Uterus (tissue), 4 donors: Measurements from ENCODE around the gene P4HTM. TPM values are rescaled to one million over a fixed set of nuclear protein-coding genes. Genes with fewer than 3 reads are reported as not detected.

Experiments
- DNase-seq, 2 donors: peaks; one replicate each; pipeline ENCODE4 v3.0.0-alpha.2; 2019 to 2020
- H3K27ac ChIP-seq, 2 donors: fragments of 200-600 bp; sonication (generic); 1 replicate in 1 of 2; 2 replicates in 1 of 2; pipeline ENCODE4 v1.5.1; 2016 to 2018
- H3K27me3 ChIP-seq, 2 donors: fragments of 200-600 bp; sonication (generic); one replicate each; pipeline ENCODE4 v1.5.1; 2018 to 2019; ENCODE audit warnings: control low read depth in 1 of 2
- H3K36me3 ChIP-seq, 2 donors: fragments of 200-600 bp; sonication (generic); one replicate each; pipeline ENCODE4 v1.5.1; 2019; ENCODE audit warnings: control low read depth in 1 of 2
- H3K4me1 ChIP-seq, 2 donors: fragments of 200-600 bp; sonication (generic); one replicate each; pipeline ENCODE4 v1.5.1; 2018 to 2019; ENCODE audit warnings: control low read depth in 1 of 2
- H3K4me3 ChIP-seq, 2 donors: fragments of 200-600 bp; sonication (generic); 1 replicate in 1 of 2; 2 replicates in 1 of 2; pipeline ENCODE4 v1.5.1; 2018 to 2019; ENCODE audit warnings: mild to moderate bottlenecking in 1 of 2
- H3K9me3 ChIP-seq, 2 donors: fragments of 200-600 bp; sonication (generic); one replicate each; pipeline ENCODE4 v1.5.1; 2019; ENCODE audit warnings: control low read depth in 1 of 2
- POLR2A ChIP-seq, 2 donors: fragments of 450-650 bp; IDR thresholded peaks; one replicate each; pipeline ENCODE4 v1.6.1; 2016; ENCODE audit warnings: antibody characterized with exemption in 2 of 2, mild to moderate bottlenecking in 1 of 2, moderate library complexity in 1 of 2
- intact Hi-C: fragments of 100-400 bp; cut with DNase I; formaldehyde crosslinking; loops from one replicate; pipeline ENCODE4 v1.15.1; 2023; ENCODE audit warnings: low total_unique reads
- total RNA-seq, 4 donors: library from RNA; depleted of rRNA in 3 of 4; stranded (reverse); fragments of >200 nt in 3 of 4; gene quantifications; one replicate each; pipeline versions ENCODE4 v1.1.0 to v1.2.4, GENCODE V29; 2014 to 2023
- TF ChIP-seq, protein P1 (sequence below), 4 experiments: fragments of 200-600 bp in 2 of 4; fragments of 450-650 bp in 2 of 4; sonication (generic) in 2 of 4; IDR thresholded peaks; one replicate each; pipeline ENCODE4 v1.5.1; 2016 to 2019; ENCODE audit warnings: antibody characterized with exemption in 4 of 4, mild to moderate bottlenecking in 2 of 4, moderate library complexity in 1 of 4
- donor health status: DM: yes; HTN: yes; CAD: no.

Gene P4HTM
- total RNA-seq, 4 donors from 2014 or later = 35.0 to 81.5 (median 51.1) TPM

DNA sequence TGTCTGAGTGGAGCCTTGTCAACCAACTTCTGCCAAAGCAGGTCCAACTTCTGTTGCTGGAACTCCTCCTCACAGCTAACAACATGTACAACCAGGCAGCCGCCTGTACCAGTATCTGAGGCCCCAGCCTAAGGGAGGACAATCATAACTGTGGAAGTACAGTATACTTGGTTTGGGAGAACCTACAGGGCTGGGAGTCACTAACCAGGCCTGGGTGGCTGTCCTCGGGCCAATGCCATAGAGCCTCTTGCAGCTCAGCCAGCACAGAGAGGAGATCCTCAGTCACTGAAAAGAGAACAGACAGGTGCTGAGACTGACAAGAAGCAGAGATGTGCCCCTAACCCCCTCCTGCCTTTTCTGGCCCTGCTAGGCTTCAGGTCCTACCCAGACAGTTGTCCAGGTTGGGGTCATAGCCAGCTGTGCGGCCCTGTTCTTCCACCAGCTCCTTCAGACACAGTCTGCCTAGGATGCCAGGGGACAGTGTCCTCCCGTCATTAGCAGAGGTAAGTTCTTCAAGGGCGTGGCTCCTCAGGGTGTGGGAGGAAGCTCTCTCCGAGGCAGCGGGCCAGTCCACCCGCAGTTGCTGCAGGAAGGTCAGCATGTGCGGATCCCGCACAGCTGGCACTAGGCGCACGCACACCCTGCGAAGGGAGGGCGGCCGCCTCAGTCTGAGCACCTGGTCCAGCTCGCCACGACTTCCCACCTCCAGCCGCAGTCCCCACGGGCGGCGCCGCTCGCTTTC is 27.4 kb downstream of the P4HTM start:
- Histone ChIP-seq H3K27me3 (no peaks in the 10 kb centered on the region), H3K4me1 (peaks cover 0 to 14% of the 10 kb centered on the region in 2 donors), H3K4me3 (peak overlapping the region; percentile 56 to 78), H3K27ac (peak overlapping the region in 1 of 2 donors; percentile 75), H3K36me3 (no peaks in the 10 kb centered on the region), H3K9me3 (no peaks in the 10 kb centered on the region)
- intact Hi-C loops = no loop called here
- TF ChIP-seq, protein P1, sequence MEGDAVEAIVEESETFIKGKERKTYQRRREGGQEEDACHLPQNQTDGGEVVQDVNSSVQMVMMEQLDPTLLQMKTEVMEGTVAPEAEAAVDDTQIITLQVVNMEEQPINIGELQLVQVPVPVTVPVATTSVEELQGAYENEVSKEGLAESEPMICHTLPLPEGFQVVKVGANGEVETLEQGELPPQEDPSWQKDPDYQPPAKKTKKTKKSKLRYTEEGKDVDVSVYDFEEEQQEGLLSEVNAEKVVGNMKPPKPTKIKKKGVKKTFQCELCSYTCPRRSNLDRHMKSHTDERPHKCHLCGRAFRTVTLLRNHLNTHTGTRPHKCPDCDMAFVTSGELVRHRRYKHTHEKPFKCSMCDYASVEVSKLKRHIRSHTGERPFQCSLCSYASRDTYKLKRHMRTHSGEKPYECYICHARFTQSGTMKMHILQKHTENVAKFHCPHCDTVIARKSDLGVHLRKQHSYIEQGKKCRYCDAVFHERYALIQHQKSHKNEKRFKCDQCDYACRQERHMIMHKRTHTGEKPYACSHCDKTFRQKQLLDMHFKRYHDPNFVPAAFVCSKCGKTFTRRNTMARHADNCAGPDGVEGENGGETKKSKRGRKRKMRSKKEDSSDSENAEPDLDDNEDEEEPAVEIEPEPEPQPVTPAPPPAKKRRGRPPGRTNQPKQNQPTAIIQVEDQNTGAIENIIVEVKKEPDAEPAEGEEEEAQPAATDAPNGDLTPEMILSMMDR (IDR thresholded peaks at IDR 0.05) = no peak
- no peak for TF ChIP-seq POLR2A (IDR thresholded peaks at IDR 0.05)
- DNase-seq = no peak

DNA sequence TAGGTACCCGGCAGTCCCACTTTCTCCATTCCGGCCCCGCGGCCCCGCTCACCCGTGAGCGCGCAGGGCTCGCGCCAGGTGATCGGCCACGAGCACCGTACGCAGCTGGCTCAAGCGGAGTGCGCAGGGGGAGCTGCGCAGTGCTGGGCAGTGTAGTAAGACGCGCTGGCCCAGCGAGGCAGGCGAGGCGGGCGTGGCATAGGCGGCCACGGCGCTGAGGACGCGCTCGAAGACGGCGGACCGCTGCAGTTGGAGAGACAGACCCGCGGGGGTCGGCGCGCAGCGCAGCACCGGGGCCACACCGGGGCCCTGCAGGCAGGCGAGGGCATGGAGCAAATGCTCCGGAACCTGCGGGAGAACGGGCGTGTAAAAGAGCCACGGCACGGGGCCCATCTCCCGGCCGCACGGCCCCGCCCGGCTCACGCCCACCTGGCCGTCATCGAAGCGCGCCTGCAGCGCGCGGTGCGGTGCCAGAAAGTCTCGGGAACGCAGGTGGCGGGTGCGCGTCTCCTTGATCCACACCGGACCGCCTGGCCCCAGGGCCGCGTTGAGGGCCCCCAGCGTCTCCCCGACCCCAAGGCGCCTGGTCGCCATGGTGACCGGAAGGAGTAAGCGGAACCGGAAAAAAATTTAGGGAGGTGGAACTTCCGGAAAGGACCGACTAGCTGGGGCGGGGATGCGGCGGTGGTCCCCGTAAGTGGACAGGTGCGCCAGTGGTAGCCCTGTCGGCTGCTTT is 28.1 kb downstream of the P4HTM start, which contains the start of gene DALRD3:
TSS of gene DALRD3 (minus strand) at position 610 of the 736 bp plus-strand sequence. CDS start at position 594, 16 bp downstream.
- Histone ChIP-seq H3K4me3 (peak within 1 kb of the TSS; percentile 56 to 78), H3K27me3 (no peaks in the 10 kb centered on the region), H3K27ac (peak within 1 kb of the TSS; percentile 75 to 76), H3K36me3 (no peaks in the 10 kb centered on the region), H3K4me1 (peaks cover 0 to 14% of the 10 kb centered on the region in 2 donors), H3K9me3 (no peaks in the 10 kb centered on the region)
- TF ChIP-seq, protein P1 (IDR thresholded peaks at IDR 0.05) = peak in 1 of 4 experiments; percentile 18
- peak; percentile 4 to 52 for TF ChIP-seq POLR2A (IDR thresholded peaks at IDR 0.05)
- DNase-seq = peak; percentile 61 to 62
- intact Hi-C loops = no loop called here

DNA sequence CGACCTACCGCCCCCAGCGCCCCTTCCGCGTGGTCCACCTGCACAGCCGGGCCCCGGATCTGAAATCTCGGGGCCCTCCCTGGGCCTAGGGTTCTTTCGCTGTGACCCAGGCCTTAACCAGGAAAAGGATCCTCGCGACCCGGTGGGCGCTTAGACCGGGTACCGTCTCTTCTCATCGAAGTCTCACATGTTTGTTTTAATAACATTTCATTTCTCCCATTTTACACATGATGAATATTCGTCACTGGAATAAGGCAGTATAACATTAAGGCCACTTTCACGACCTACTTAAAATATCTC is 28.6 kb downstream of the P4HTM start:
- TF ChIP-seq, protein P1 (IDR thresholded peaks at IDR 0.05) = no peak
- TF ChIP-seq POLR2A (IDR thresholded peaks at IDR 0.05) = no peak
- H3K27ac ChIP-seq = peak overlapping the region; percentile 75 to 76
- DNase-seq = no peak
- peak overlapping the region; percentile 56 to 78 for H3K4me3 ChIP-seq
- H3K27me3 ChIP-seq = no peaks in the 10 kb centered on the region
- intact Hi-C loops = no loop called here
- peaks cover 0 to 14% of the 10 kb centered on the region in 2 donors for H3K4me1 ChIP-seq
- no peaks in the 10 kb centered on the region for H3K9me3 ChIP-seq
- H3K36me3 ChIP-seq = no peaks in the 10 kb centered on the region

- Histone ChIP-seq H3K9me3 (no peaks in the 10 kb centered on the region), H3K4me3 (peak overlapping the region; percentile 89 to 93), H3K27me3 (no peaks in the 10 kb centered on the region), H3K27ac (peak overlapping the region; percentile 98 to 100), H3K36me3 (no peaks in the 10 kb centered on the region), H3K4me1 (peaks cover 0 to 14% of the 10 kb centered on the region in 2 donors)
- DNase-seq = no peak
- intact Hi-C loops = no loop called here
- TF ChIP-seq, protein P1 (IDR thresholded peaks at IDR 0.05) = no peak
- TF ChIP-seq POLR2A (IDR thresholded peaks at IDR 0.05) = no peak
Measured at GRCh38 chr3:49019941-49020329, 29.9 kb downstream of the P4HTM start.
